Stimulated activated CD8-positive, alpha-beta memory T cell treated with anti-CD3 and anti-CD28 coated beads, Interleukin-15, amount 100 ng/mL, for 24 hours (primary cell): ENCODE measurements around the gene TSPEAR.

Experiments
- DNase-seq: peaks from one replicate; pipeline ENCODE4 v3.0.0-alpha.2; 2020; ENCODE audit warnings: low read depth

Gene TSPEAR

DNA sequence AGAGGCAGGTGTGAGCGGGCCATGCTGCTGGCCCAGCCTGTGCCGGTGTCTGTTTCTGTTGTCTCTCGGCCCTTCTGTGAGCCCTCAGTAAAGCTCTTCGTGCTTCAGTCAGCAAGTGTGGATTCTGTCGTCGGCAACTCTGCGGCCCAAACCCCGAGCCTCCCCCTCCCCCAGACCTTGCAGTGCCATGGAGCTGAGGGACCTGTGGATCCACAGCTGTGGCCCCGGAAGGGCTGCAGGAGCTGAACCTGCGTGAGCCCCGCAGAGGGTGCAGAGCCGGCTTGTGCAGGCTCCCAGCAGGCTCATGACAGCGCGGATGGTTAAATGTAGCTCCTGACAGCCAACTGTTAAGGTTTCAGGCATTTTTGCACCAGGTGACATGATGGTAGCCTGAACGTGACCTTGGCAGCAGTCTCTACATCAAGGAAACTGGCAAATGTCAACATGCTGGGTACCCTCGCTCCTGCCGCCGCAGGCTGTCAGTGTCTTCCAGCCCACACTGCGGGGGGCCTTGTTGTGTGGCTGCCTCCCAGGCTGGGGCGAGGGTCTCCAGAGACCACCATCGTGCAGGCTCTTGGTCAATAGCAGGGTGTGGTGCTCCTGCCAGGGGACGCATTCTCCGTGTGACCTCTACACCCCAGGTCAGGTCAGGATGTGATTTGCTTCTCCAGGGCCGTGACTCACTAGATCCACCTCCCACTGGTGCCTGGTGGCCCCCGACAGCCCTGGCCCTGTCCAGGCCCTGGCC lies 249.1 kb downstream of the TSPEAR start:
- no peak for DNase-seq

DNA sequence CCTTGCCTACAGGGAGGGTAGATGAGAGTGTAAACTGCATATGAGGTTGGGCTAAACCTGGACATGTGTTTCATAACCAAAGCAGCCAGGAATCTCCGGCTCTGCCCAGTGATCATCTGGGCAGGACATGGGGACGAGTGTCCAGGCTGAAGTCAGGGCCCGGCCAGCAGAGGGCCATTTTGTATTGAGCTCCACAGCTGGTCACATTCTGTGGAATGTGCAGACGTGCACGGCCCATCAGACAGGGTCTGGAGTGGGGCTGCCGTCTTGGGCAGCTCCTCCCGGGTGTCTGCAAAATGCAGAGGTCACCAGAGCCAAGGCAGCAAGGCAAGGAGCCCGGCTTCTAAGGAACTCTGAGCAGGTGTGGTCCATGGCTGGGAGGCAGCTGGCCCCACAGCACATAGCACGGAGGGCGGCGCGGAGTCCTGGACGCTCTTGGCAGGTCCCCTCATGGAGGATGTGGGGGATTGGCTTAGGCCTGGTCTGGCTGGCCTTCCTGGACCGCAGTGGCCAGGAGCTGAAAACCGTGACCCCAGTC lies 249.8 kb downstream of the TSPEAR start:
- DNase-seq: no peak

DNA sequence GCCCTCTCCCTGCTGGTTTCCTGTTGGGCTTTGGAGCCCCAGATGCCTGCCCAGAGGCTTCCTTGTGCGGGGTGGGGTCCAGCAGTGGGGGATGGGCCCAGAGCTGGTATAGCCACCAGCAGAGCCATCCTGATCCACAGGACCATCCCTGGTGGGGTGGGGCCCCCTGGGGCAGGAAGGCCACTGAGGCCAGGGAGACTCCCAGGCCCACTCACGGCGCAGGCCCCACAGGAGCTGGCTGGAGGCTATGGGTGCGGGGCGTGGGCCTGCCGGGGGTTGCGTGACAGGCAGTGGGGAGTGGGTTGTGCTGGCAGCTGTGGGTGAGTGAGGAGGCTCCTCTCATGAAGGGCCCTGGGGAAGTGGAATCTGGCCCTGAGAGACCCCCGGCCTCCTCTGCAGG lies 250.4 kb downstream of the TSPEAR start:
- DNase-seq: no peak

DNA sequence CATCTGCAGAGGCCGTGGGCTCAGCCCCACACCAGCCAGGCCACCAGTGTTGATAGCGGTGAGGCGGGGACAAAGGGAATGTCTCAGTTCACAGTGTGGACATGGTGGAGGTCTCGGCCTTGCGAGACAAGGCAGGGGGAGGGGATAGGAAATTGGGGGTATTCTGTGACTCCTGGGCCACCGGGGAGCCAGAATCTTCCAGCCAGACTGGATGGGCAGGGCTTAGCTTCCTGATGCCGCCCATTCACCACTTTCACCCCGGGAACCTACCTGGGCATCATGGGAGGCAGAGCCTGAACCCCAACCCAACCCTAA lies 251.0 kb downstream of the TSPEAR start:
- no peak for DNase-seq

DNA sequence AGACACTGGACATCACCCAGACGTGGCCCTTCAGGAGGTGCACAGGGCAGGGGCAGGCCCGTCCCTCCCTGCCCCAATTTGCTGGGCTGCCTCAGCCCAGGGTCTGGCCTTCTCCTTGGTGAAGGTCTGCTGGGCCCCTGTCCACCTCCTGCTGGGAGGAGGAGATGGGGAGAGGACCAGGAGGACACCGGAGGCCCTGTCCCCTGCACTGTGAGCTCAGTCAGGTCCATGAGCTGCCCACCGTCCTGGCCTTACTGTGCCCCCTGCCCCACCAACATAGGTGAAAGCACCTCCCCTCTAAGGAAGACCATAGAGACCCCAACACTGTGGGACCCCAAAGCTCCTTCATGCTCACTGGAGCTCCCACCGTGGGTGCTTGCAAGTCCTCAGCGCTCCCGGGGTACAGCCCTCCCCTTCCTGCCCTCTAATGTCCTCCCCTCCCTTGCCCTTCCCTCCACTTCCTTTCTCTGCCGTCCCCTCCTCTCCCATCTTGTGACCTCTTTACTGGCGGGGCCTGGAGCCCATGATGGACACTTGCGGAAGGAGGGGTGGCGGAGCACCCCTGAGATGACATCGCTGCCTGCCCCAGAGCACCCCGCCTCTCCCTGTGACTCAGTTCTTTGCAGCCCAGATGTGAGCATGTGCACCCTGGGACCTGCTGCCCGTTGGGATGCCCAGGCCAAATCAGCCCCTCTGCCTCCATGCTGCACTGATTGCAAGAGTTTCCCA lies 251.5 kb downstream of the TSPEAR start:
- no peak for DNase-seq

DNA sequence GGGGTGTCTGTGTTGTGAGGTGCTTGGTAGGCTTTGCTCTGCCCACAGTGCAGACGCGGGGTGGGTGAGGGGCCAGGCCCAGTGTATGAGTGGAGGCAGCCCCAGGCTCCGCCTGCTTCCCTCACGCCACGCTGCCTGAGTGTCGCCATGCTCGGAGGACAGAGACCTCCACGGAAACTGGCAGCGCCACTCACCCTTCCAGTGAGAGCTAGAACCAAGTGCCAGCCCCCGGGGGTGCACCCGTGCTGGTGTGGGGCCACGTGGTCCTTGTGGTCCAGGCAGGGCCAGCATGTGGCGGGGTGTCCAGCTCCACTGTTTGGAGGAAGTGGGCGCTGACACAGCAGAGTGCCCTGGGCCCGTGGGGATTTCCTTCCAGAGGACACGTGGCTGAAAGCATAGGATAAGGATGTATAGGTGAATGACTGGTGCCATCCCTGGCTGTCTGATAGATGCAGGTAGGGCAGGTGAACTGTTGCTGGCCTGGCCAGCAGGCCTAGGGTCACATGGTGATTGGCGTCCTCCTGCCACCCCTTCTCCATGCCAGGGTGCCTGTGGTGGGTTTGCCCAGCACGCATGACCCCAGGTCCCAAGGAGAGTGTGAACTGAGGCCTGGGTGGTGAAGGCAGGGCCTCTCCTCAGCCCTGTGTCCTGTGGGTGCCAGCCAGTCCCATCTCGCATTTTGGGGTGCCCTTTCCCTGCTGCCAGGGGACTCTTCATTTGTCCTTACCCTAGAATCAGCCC lies 252.2 kb downstream of the TSPEAR start:
- no peak for DNase-seq

DNA sequence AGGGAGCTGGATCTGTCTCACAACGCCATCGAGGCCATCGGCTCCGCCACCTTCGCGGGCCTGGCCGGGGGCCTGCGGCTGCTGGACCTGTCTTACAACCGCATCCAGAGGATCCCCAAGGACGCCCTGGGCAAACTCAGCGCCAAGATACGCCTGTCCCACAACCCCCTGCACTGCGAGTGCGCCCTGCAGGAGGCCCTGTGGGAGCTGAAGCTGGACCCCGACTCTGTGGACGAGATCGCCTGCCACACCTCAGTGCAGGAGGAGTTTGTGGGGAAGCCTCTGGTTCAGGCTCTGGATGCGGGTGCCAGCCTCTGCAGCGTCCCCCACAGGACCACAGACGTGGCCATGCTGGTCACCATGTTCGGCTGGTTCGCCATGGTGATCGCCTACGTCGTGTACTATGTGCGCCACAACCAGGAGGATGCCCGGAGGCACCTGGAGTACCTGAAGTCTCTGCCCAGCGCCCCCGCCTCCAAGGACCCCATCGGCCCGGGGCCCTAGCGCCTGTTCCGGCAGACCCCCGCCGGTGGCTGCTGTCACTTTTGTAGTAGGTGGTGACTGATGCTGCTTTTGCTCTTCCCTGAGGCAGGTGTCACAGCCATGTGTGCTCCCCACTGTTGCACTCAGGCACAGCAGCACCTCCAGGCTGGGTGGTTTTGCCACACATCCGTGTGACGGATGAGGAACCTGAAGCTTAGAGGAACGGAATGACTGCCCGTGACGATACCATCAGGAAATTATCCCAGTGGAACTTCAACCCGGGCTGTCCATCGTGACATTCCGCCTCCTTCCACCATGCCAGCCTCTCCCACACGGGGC lies 254.2 kb downstream of the TSPEAR start:
- no peak for DNase-seq

DNA sequence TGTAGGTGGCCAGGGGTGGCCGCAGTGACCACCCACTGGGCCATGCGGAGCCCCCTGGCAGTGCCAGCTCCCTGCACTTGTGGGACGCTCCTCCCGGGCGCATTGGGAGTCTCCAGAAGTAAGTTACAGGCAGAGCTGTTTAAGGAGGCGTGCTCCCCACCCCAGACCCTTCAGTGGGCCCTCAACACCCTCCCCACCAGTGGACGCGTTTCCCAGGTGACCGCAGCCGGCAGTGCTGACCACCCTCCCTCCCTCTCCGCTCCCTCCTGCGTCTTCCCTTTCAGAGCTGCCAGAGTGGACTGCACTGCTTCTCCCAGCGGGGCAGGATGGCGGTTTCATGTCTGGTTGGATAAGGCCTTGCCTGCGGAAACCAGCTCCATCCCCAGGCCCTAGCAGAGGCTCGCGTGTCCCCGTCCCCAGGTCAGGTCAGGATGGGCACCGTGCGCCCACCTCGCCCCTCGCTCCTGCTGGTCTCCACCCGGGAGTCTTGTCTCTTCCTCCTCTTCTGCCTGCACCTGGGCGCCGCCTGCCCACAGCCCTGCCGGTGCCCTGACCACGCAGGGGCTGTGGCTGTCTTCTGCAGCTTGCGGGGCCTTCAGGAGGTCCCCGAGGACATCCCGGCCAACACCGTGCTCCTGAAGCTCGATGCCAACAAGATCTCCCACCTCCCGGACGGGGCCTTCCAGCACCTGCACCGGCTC lies 255.0 kb downstream of the TSPEAR start:
- DNase-seq: no peak

DNA sequence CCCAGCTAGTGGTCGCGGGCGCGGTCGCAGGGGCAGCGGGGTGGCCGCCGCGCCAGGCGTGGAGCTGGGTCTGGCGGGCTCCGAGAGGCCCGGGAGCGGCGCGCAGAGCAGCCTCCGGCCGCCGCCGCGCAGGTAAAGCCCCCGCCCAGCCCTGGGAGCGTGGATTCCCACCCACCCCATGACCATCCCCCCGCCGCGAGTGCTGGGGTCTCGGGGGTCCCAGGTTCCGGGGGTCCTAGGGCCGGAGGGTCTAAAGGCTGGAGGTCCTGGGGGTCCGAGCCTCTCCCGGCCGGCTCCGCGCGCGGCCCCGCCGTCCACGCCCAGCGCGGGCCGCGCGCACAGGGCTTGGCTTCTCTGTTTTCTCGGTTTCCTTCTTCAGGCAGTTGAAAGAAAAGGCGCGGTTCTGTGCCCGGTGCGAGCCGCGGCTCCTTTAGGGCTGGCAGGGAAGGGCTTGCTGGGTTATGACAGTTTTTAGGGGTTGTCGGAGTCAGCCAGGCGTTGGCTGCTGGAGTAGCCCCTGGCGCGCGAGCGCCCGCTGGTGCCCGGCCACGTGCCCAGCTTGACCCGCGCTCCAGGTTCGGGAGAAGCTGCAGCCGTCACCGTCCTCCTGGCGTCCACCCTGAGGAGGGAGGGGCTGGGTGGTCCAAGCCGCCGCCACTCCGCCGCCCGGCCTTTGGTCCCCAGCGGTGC lies 255.7 kb downstream of the TSPEAR start:
- DNase-seq: no peak

DNA sequence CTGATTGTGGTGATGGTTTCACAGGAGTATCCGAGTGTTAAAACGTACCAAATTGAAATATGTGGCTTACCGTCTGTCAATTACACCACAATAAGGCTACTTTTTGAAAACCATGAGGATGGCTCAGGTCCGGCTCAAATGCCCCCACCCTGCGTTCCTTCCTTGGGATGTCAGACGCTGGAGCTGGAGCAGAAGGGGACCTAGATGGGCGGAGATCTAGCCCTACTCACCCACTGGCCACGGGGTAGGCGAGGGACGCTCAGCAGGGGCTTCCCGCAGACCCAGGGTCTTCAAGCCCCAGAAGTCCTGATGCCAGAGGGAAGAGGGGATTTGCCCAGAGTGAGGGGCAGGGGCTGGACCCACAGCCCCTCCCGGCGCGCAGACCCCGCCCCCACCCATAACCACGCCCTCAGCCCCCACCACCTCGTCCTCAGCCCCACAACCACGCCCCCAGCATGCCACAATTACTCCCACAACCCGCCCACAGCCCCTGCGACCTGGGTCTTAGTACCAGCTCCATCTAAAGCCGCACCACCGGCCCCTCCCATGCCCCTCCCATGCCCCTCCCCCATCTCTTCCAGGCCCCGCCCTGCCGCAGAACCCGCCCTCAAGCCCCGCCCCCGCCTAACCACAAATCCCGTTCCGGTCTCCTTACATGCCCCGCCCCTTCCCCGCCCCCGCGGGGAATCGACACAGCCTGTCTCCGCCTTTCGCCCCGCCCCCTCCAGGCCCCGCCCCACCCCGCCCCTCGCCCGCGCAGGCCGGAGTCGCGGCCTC lies 256.4 kb downstream of the TSPEAR start, which contains the start of gene LRRC3:
Gene LRRC3, plus strand, starts transcription at position 764 of the 777 bp plus-strand sequence. CDS start 1,135 bp downstream, outside the sequence.
- DNase-seq: peak; percentile 53

DNA sequence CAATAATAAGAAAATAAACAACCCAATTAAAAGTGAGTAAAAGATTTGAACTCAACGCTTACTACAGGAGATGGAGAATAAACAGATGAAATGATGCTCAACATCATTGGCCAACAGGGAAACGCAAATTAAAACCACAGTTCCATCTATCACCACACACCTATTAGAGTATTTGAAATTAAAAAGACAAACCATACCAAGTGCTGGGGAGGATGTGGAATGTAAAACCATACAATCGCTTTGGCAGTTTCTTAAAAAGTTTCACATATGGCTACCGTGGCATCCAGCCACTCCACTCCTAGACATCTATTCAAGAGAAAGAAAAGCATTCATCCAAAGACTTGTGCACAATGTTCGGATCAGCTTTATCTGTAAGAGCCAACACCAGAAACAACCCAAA lies 257.3 kb downstream of the TSPEAR start:
- no peak for DNase-seq

DNA sequence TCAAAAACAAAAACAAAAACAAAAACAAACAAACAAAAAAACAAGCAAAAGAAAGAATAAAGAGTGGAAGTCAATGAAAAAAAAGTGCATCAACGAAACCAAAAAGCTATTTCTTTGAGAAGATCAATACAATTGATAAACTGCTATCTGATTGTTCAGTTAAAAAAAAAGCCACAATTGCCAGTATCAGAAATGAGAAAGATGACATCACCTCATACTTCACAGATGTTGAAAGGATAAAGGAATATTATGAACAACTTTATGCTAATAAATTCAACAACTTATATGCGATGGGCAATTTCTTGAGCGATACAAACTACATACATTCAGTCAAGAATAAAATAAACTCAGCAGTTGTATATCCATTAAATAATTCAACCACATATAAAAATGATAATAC lies 258.3 kb downstream of the TSPEAR start:
- no peak for DNase-seq

DNA sequence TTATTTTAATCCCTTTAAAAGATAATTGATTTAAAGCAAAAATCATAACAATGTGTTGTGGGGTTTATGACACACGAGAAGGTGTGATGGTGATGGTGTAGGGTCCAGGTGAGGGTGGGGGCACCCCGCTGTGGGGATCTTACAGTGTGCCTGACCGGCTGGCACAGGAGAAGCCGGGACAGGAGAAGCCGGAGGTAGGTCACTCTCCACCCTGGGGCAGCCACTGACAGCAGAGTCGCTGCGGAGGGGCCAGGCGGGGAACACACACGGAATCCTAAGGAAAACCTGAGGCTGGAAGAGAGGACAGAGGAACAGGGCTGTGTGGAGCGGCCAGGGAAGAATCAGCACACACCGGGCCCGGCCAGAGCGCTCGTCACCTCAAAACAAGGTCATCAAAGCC lies 260.4 kb downstream of the TSPEAR start:
- DNase-seq: no peak

DNA sequence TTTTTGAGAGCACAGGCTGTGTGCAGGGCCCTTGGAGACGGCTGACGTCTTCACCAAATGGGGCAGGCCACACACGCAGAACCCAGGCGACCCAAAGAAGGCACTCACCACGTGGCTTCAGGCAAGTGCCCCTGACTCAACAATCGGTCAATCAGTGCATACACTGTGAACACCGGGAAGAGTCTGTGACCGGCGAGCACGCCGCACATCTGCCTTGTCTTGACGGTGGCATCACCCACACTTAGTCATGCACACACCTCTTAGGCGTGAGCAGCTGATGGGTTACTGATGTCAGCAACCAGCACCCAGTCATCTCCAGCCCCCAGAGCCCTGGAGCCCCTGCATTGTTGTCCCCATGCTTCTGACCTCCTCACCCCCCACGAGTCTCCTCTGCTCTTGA lies 261.0 kb downstream of the TSPEAR start:
- DNase-seq: no peak

DNA sequence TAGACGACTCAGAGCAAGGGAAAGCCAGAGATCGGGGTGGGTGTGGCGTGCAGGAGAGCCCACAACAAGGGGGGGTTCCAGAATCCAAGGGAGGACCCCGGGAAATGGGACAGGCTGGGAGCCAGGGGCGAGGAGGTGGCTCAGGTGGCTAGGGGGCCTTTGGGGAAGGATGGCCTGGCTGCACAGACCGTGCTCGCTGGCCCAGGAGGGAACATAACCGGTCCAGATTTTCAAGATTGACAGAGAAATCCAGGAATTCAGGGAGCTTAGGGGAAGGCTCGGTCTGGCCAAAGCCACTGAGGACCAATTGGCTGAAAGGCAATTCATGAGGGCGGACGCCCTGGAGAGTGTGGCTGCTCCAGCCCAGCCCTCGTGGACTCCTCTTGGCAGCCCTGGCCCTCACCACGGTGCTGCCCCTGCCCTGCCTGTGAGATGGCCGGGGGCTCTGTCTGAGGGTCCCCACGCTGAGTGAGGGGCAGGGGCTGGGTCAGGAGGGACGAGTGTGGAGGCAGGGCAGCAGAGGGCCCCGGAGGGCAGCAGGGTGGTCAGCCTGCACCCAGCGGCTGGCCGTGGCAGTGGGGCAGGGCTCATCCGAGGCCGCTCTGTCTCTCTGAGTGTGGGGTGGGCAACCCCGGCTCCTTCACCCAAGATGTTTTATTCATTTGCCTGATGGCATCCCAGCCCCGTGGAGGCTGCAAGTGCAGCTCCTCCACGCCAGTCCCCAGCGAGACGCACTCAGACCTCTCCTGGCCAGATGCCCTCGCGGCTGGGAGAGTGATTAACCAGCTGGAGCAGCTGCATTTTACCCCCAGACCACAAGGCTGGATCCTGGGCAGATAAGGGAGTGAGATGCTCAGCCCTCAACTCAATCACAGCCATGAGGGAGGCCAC lies 261.7 kb downstream of the TSPEAR start:
- DNase-seq: no peak

DNA sequence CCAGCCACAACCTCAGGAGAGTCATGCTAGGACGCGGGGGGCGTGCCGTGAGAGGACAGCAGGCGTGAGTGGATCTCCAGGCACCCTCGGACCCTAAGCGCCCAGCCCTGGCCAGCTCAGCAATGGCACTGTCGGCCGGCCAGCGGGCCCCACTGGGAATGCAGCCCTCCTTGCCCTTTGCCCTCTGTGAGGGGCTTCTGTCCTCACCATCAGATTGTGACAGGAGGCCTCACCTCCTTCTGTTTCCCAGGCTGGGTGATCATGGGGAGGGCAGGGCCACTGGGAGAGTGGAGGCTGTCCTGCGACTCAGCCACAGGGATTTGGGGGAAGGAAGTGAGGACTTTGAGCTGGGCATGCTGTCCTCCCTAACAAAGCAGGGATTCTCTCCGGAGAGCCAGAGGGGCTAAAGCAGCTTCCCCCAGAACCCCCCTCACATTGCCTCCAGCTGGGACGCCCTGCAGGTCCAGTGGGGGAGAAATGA lies 262.7 kb downstream of the TSPEAR start:
- no peak for DNase-seq
